Thyroid gland (tissue), 4 donors: ENCODE data around the gene MAFG. TPM values are rescaled to one million over a fixed set of nuclear protein-coding genes. Genes with fewer than 3 reads are reported as not detected.
A peak's percentile ranks its signal among the peaks of the same experiment; 100 is the strongest.

Experiments used
- DNase-seq, 2 donors: peaks; one replicate each; pipeline ENCODE4 v3.0.0-alpha.2; 2019
- H3K27ac ChIP-seq, 3 donors: fragments of 200-600 bp; sonication (generic); 1 replicate in 2 of 3; 2 replicates in 1 of 3; pipeline ENCODE4 v1.5.1; 2016 to 2019; ENCODE audit warnings: mild to moderate bottlenecking in 1 of 3, moderate library complexity in 1 of 3
- H3K27me3 ChIP-seq: fragments of 200-600 bp; sonication (generic); one replicate; pipeline ENCODE4 v1.5.1; 2019
- H3K36me3 ChIP-seq, 2 donors: fragments of 200-600 bp; sonication (generic); one replicate each; pipeline ENCODE4 v1.5.1; 2016 to 2019
- H3K4me1 ChIP-seq, 2 donors: fragments of 200-600 bp; sonication (generic); one replicate each; pipeline ENCODE4 v1.5.1; 2017 to 2019
- H3K4me3 ChIP-seq, 3 donors: fragments of 200-600 bp; sonication (generic); replicated peaks in 1 of 3; 1 replicate in 2 of 3; 2 replicates in 1 of 3; pipeline ENCODE4 v1.5.1; 2016; ENCODE audit warnings: mild to moderate bottlenecking in 1 of 3
- H3K9me3 ChIP-seq: fragments of 200-600 bp; sonication (generic); one replicate; pipeline ENCODE4 v1.5.1; 2017
- CTCF ChIP-seq, 6 experiments: fragments of 200-600 bp in 3 of 6; fragments of 450-650 bp in 3 of 6; sonication (generic) in 3 of 6; IDR thresholded peaks; one replicate each; pipeline ENCODE4 v1.5.1; 2016 to 2019; ENCODE audit warnings: antibody characterized with exemption in 6 of 6, mild to moderate bottlenecking in 2 of 6, inconsistent platforms in 1 of 6, moderate library complexity in 1 of 6
- POLR2A ChIP-seq, 2 donors: fragments of 450-650 bp; IDR thresholded peaks; one replicate each; pipeline ENCODE4 v1.6.1; 2017; ENCODE audit warnings: antibody characterized with exemption in 2 of 2, mild to moderate bottlenecking in 2 of 2, moderate library complexity in 1 of 2
- WGBS, 2 donors: methylation state at CpG; one replicate each; pipeline ENCODE4 v1.1.5; 2017; 5-methylcytosine and 5-hydroxymethylcytosine counted together
- intact Hi-C: fragments of 100-400 bp; cut with DNase I; formaldehyde crosslinking; loops from one replicate; pipeline ENCODE4 v1.15.1; 2023
- total RNA-seq, 4 donors: library from RNA; depleted of rRNA; stranded (reverse); fragments of >200 nt; gene quantifications; one replicate each; pipeline ENCODE4 v1.2.3, GENCODE V29; 2016

The MAFG gene
- total RNA-seq, 4 donors from 2014 or later = 28.2 to 51.8 (median 36.4) TPM

- H3K27me3 ChIP-seq = no peaks in the 10 kb centered on the region
- intact Hi-C loops = no loop called here
- H3K4me1 ChIP-seq = peaks cover 4% of the 10 kb centered on the region in 2 donors
- H3K9me3 ChIP-seq = no peaks in the 10 kb centered on the region
- H3K4me3 ChIP-seq = no peak overlapping the region
- H3K36me3 ChIP-seq = no peaks in the 10 kb centered on the region
- DNase-seq = no peak
- TF ChIP-seq POLR2A (IDR thresholded peaks at IDR 0.05) (no peak), CTCF (IDR thresholded peaks at IDR 0.05) (no peak)
- no peak overlapping the region for H3K27ac ChIP-seq
- WGBS, 2 donors = 96 to 98% methylated on average over 5 of the region's 5 CpGs
Measured at GRCh38 chr17:81877569-81877968, 50.0 kb downstream of the MAFG start.

DNA sequence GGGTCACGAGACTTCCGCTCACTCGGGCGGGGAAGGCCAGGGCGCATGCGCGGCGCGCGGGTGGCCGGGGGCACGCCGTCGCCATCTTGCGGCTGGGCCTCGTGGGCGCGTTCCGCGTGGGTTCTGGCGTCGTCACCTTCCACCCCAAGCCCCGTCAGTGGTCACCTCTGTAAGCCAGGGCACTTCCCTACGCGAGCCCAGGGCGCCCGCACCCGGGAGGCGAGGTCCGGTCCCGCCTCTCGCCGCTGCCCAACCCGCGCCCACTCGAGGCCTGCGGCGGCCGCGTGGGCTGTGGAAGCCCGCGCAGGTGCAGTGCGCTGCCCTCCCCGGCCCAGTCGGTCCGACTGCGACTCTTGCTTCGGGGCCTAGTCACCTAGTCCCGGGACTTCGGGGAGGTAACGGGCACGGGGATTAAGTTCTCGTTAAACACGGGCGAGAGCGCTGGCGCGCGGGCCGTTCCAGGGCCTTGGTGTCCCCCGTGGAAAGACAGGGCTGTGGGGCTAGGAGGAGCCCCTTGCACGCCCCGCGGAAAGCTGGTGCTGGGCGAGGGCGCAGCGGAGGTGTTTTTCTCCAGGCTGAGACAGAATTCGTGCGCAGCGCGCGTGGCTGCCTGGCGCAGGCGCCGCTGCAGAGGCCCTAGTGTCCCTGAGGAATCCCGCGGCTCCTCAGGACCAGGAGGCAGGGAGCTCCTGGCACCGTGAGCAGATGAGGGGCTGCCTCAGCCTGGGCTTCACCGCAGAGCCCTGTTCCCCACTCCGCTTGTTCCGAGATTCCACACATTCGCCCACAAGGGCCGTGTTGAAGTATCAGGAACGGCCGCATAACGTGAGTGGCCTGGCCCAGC lies 55.9 kb downstream of the MAFG start:
- 2 to 5% methylated on average over 4 to 39 of the region's 86 CpGs for WGBS, 2 donors
- peak; percentile 92 to 94 for DNase-seq
- H3K27me3 ChIP-seq = no peaks in the 10 kb centered on the region
- peaks cover 29% of the 10 kb centered on the region in 2 donors for H3K4me1 ChIP-seq
- TF ChIP-seq POLR2A (IDR thresholded peaks at IDR 0.05) (peak; percentile 82 to 95), CTCF (IDR thresholded peaks at IDR 0.05) (peak in 3 of 6 experiments; percentile 18 to 47 (median 38))
- intact Hi-C loops = no loop called here
- no peaks in the 10 kb centered on the region for H3K9me3 ChIP-seq
- H3K27ac ChIP-seq = peak overlapping the region; percentile 82 to 97 (median 85)
- H3K36me3 ChIP-seq = peaks cover 17 to 20% of the 10 kb centered on the region in 2 donors
- H3K4me3 ChIP-seq = peak overlapping the region; percentile 74 to 100 (median 93)

DNA sequence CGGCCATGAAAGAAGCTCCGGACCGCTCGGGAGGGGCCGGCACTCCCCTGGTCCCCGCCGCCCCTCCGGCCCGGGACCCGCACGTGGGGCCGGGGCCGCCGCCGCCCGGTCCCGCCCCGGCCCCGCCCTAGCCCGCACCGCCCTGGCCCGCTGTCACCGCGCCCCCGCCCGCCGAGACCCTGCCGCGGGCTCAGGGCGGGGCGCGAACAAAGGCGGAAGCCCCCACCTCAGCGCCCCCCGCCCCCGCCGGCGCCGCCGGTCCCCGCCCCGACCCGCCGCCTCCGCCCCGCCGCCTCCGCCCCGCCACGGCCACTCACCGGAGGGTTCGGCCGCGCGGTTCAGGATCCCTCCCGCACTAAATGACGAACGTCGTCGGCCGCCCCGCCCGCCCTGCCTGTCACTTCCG lies 56.6 kb downstream of the MAFG start, which contains the start of gene ARHGDIA:
Gene ARHGDIA, minus strand, starts transcription at position 357 of the 406 bp plus-strand sequence. CDS start 1,407 bp downstream, outside the sequence.
- Histone ChIP-seq H3K4me1 (peaks cover 29 to 35% of the 10 kb centered on the region in 2 donors), H3K36me3 (peaks cover 17 to 20% of the 10 kb centered on the region in 2 donors), H3K9me3 (no peaks in the 10 kb centered on the region), H3K27ac (peak within 1 kb of the TSS; percentile 82 to 97 (median 87)), H3K4me3 (peak within 1 kb of the TSS; percentile 74 to 100 (median 93)), H3K27me3 (no peaks in the 10 kb centered on the region)
- no peak for DNase-seq
- intact Hi-C loops = no loop called here
- 0% methylated on average over 1 of the region's 64 CpGs; no CpG with 5 or more reads in 1 of the 2 donors for WGBS, 2 donors
- TF ChIP-seq CTCF (IDR thresholded peaks at IDR 0.05) (no peak), POLR2A (IDR thresholded peaks at IDR 0.05) (no peak)

GRCh38 chr17:81870131-81870980 lies 57.2 kb downstream of the MAFG start:
- H3K27ac ChIP-seq = peak overlapping the region; percentile 79 to 97 (median 87)
- TF ChIP-seq CTCF (IDR thresholded peaks at IDR 0.05) = no peak
- intact Hi-C loops = no loop called here
- 4 to 38% methylated on average over 5 to 25 of the region's 65 CpGs for WGBS, 2 donors
- peak overlapping the region; percentile 62 to 93 (median 65) for H3K4me3 ChIP-seq
- peaks cover 17 to 20% of the 10 kb centered on the region in 2 donors for H3K36me3 ChIP-seq
- H3K4me1 ChIP-seq = peaks cover 29 to 37% of the 10 kb centered on the region in 2 donors
- no peaks in the 10 kb centered on the region for H3K27me3 ChIP-seq
- peak; percentile 19 to 40 for DNase-seq
- H3K9me3 ChIP-seq = no peaks in the 10 kb centered on the region
